ENCODE measurements around the gene GPR137. TPM values are rescaled to one million over a fixed set of nuclear protein-coding genes. Genes with fewer than 3 reads are reported as not detected.

GPR137 gene
- total and polyA plus RNA-seq, 8 donors: 23.6 to 39.6 (median 31.8) TPM

GRCh38 chr11:64246871-64247728 is 38.5 kb upstream of the GPR137 start, which contains the start of gene PPP1R14B:
PPP1R14B (minus strand) TSS chr11:64246943; CDS start chr11:64246673, 270 bp downstream.
- DNase-seq (peak; percentile 77 to 96 (median 90)), ATAC-seq (peak; percentile 78)
- no peak for TF ChIP-seq CTCF (IDR thresholded peaks at IDR 0.05)
- Histone ChIP-seq H3K27me3 (no peaks in the 10 kb centered on the region), H3K4me1 (peaks cover 18 to 64% of the 10 kb centered on the region in 2 donors), H3K36me3 (peaks cover 0 to 20% of the 10 kb centered on the region in 2 donors), H3K9me3 (no peaks in the 10 kb centered on the region), H3K27ac (peak within 1 kb of the TSS; percentile 84 to 90), H3K4me3 (peak within 1 kb of the TSS; percentile 72 to 77)
- intact Hi-C loops (cut with DNase I): no loop called here

GRCh38 chr11:64247729-64248531 is 37.7 kb upstream of the GPR137 start:
- Histone ChIP-seq H3K4me3 (peak overlapping the region; percentile 56 to 77), H3K9me3 (no peaks in the 10 kb centered on the region), H3K4me1 (peaks cover 16 to 64% of the 10 kb centered on the region in 2 donors), H3K27me3 (no peaks in the 10 kb centered on the region), H3K36me3 (peaks cover 0 to 15% of the 10 kb centered on the region in 2 donors), H3K27ac (peak overlapping the region; percentile 84 to 90)
- intact Hi-C loops (cut with DNase I): no loop called here
- no peak for TF ChIP-seq CTCF (IDR thresholded peaks at IDR 0.05)
- DNase-seq (no peak), ATAC-seq (peak; percentile 0)

- no peak for TF ChIP-seq CTCF (IDR thresholded peaks at IDR 0.05)
- no peak for ATAC-seq
- no peak overlapping the region for H3K4me3 ChIP-seq
- no peak overlapping the region for H3K27ac ChIP-seq
- DNase-seq: no peak
- peaks cover 0 to 9% of the 10 kb centered on the region in 2 donors for H3K36me3 ChIP-seq
- H3K27me3 ChIP-seq: no peaks in the 10 kb centered on the region
- no peaks in the 10 kb centered on the region for H3K9me3 ChIP-seq
- intact Hi-C loops (cut with DNase I): no loop called here
- H3K4me1 ChIP-seq: peaks cover 14 to 64% of the 10 kb centered on the region in 2 donors
Measured at GRCh38 chr11:64248578-64248977, 37.1 kb upstream of the GPR137 start.

- no peak for ATAC-seq
- intact Hi-C loops (cut with DNase I): no loop called here
Measured at GRCh38 chr11:64249038-64249437, 36.6 kb upstream of the GPR137 start.

More at GRCh38 chr11:64249038-64249437, 36.6 kb upstream of the GPR137 start:
- no peak overlapping the region for H3K27ac ChIP-seq
- H3K9me3 ChIP-seq: no peaks in the 10 kb centered on the region
- no peak overlapping the region for H3K4me3 ChIP-seq
- H3K4me1 ChIP-seq: peaks cover 14 to 64% of the 10 kb centered on the region in 2 donors
- no peaks in the 10 kb centered on the region for H3K27me3 ChIP-seq
- TF ChIP-seq CTCF (IDR thresholded peaks at IDR 0.05): no peak
- no peak for DNase-seq
- H3K36me3 ChIP-seq: peaks cover 0 to 4% of the 10 kb centered on the region in 2 donors

Data from left lung (tissue), 10 donors.